ENCODE measurements around the gene SMARCA2.

SMARCA2 gene
- 32.0 to 165 (median 132) reads per million in 17 experiments for total RNA-seq

GRCh38 chr9:2014696-2015580 is at the start of gene SMARCA2:
Gene SMARCA2 (plus strand): TSS chr9:2015347. CDS start chr9:2029023, 13,676 bp downstream.
- DNase-seq, result peak; percentile 98 to 100 (median 99)

GRCh38 chr9:1966725-1967366 is 48.3 kb upstream of the SMARCA2 start:
- no peak for DNase-seq

GRCh38 chr9:1969160-1969559 is 46.0 kb upstream of the SMARCA2 start:
- DNase-seq, result no peak

GRCh38 chr9:1969898-1970297 is 45.2 kb upstream of the SMARCA2 start:
- DNase-seq, result no peak

- no peak for DNase-seq
Measured at GRCh38 chr9:1972672-1973071, 42.5 kb upstream of the SMARCA2 start.

GRCh38 chr9:1977026-1977425 is 38.1 kb upstream of the SMARCA2 start:
- DNase-seq, result no peak

- peak; percentile 21 to 48 (median 40) for DNase-seq
Measured at GRCh38 chr9:1978941-1979340, 36.2 kb upstream of the SMARCA2 start.

- peak; percentile 7 to 32 (median 24) for DNase-seq
Measured at GRCh38 chr9:1979741-1980367, 35.3 kb upstream of the SMARCA2 start.

GRCh38 chr9:1980387-1980786 is 34.8 kb upstream of the SMARCA2 start:
- no peak for DNase-seq

GRCh38 chr9:1982074-1982473 is 33.1 kb upstream of the SMARCA2 start:
- DNase-seq, result no peak

GRCh38 chr9:1986341-1986740 is 28.8 kb upstream of the SMARCA2 start:
- no peak for DNase-seq

- no peak for DNase-seq
Measured at GRCh38 chr9:1989500-1989899, 25.6 kb upstream of the SMARCA2 start.

- DNase-seq, result peak in 2 of 4 experiments; percentile 3 to 23
Measured at GRCh38 chr9:1994180-1994579, 21.0 kb upstream of the SMARCA2 start.

- DNase-seq, result no peak
Measured at GRCh38 chr9:1995084-1995483, 20.1 kb upstream of the SMARCA2 start.

GRCh38 chr9:1996156-1996555 is 19.0 kb upstream of the SMARCA2 start:
- no peak for DNase-seq

- DNase-seq, result no peak
Measured at GRCh38 chr9:1997646-1998045, 17.5 kb upstream of the SMARCA2 start.

GRCh38 chr9:1998111-1998510 is 17.0 kb upstream of the SMARCA2 start:
- DNase-seq, result no peak

- DNase-seq, result peak in 2 of 4 experiments; percentile 15 to 20
Measured at GRCh38 chr9:2000314-2000713, 14.8 kb upstream of the SMARCA2 start.

GRCh38 chr9:2008372-2008771 is 6.8 kb upstream of the SMARCA2 start:
- no peak for DNase-seq

GRCh38 chr9:2012347-2012746 is 2.8 kb upstream of the SMARCA2 start:
- no peak for DNase-seq

GRCh38 chr9:2013743-2014475 is 1.2 kb upstream of the SMARCA2 start:
- DNase-seq, result peak in 3 of 4 experiments; percentile 5 to 76 (median 67)

GRCh38 chr9:2015581-2016407 is 647 bp downstream of the SMARCA2 start:
- DNase-seq, result peak; percentile 30 to 69 (median 56)

All from suppressor macrophage (primary cell).